ENCODE measurements around the gene SEPTIN12.

The SEPTIN12 gene

DNA sequence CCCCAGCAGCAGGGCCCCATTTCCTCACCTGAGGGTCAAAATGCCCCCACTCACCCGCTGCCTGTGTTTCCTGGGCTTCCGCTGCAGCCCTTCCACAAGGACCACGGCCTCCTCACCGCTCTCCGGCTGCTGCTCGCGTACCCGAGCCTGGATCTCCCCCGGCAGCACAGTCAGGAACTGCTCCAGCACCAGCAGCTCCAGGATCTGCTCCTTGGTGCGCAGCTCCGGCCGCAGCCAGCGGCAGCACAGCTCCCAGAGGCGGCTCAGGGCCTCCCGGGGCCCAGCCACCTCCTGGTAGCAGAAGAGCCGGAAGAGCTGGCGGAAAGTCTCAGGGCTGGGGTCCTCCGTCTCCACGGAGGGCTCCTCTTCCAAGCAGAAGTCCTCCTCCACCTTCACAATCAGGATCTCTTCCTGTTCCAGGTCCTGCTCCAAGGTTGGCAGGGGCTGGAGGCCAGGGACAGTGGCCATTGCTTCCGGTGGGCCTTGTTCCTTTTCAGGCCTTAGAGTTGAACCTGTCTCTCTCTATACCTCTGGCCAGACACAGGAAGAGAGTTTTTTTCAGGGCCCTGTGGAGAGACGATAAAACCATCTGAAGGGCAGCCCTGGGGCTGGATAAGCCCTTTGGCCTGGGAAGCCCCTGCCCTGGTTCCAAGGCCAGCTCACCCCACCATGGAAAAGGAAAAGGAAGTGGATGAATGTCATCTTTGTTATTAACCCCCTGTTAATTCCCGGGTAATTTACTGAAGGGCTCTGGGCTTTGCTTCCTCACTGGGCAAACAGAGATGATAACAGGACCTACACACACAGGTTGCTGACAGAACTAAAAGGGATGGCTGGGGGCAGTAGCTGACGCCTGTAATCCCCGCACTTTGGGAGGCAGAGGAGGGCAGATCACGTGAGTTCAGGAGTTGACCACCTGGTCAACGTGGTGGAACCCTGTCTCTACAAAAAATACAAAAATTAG is 22.4 kb downstream of the SEPTIN12 start:
- TF ChIP-seq GATA2 (IDR thresholded peaks at IDR 0.05; ENCODE audit: low read depth, low read length) (no peak), GATA3 (IDR thresholded peaks at IDR 0.05; ENCODE audit: low read depth, low read length) (no peak)

- TF ChIP-seq GATA3 (IDR thresholded peaks at IDR 0.05; ENCODE audit: low read depth, low read length) (no peak), GATA2 (IDR thresholded peaks at IDR 0.05; ENCODE audit: low read depth, low read length) (no peak)
Observed at GRCh38 chr16:4763791-4764190, 24.4 kb downstream of the SEPTIN12 start.

DNA sequence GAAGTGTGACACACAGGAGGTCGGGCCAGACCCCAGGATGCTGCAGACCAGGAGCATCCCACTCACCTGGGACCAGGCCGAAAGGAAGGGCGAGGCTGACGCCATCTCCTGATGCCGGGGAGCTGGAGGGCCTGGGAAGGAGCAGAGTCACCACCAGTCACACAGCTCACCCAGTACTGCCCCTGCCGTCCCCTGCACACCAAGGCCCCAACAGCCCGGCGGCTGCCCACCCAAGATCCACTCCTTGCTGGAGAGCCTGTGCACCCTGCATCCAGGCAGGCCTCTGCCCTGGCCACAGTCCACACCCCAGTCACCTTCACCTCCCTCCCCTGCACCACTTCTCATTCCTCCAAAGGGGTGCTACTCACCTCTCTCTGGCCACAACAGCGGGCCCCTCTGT is 25.9 kb downstream of the SEPTIN12 start:
- TF ChIP-seq GATA3 (IDR thresholded peaks at IDR 0.05; ENCODE audit: low read depth, low read length) = no peak
- no peak for TF ChIP-seq GATA2 (IDR thresholded peaks at IDR 0.05; ENCODE audit: low read depth, low read length)

DNA sequence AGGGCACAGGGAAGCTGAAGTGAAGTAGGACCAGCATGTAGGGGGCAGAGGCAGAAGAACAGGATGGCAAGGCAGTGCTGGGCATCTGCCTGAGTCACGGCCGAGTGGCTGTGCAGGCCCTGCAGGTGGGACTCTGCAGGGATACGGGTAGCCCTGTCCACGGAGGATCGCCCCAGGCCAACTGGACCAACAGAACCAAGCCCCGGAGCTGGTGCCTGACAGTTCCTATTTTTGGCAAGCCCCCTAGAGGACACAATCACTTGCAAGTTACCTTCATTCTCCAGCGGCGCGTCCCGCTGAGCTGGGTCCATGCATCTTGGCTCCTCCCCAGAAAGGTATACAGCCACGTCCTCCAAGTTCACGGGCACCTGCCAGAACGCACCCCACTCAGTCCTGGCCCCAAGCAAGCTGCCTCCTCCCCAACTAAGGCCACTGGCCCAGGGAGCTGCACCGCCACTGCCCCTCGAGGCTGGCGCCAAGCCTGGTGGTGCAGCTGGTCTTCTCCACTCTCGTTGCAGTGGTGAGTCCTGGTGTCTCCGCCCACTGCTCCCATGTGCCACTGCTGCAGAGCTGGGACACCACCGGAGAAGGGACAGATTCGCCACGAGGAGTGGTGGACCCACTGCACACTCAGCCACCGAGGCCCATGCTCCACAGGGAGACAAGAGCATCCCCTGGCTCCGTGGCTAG is 27.8 kb downstream of the SEPTIN12 start:
- TF ChIP-seq GATA3 (IDR thresholded peaks at IDR 0.05; ENCODE audit: low read depth, low read length) = no peak
- TF ChIP-seq GATA2 (IDR thresholded peaks at IDR 0.05; ENCODE audit: low read depth, low read length) = no peak

GRCh38 chr16:4755687-4756086 is 32.5 kb downstream of the SEPTIN12 start:
- TF ChIP-seq GATA3 (IDR thresholded peaks at IDR 0.05; ENCODE audit: low read depth, low read length) (no peak), GATA2 (IDR thresholded peaks at IDR 0.05; ENCODE audit: low read depth, low read length) (no peak)

DNA sequence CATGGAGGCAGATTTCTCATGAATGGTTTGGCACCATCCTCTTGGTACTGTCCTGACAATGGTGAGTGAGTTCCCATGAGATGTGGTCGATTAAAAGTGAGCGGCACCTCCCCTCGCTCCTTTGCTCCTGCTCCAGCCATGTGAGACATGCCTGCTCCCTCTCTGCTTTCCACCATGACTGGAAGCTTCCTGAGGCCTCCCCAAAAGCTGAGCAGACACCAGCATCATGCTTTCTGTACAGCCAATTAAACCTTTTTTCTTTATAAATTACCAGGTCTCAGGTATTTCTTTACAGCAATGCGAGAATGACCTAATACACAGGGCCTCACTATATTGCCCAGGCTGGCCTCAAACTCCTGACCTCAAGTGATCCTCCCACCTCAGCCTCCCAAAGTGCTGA is 33.3 kb downstream of the SEPTIN12 start:
- no peak for TF ChIP-seq GATA2 (IDR thresholded peaks at IDR 0.05; ENCODE audit: low read depth, low read length)
- no peak for TF ChIP-seq GATA3 (IDR thresholded peaks at IDR 0.05; ENCODE audit: low read depth, low read length)

- TF ChIP-seq GATA2 (IDR thresholded peaks at IDR 0.05; ENCODE audit: low read depth, low read length) (no peak), GATA3 (IDR thresholded peaks at IDR 0.05; ENCODE audit: low read depth, low read length) (no peak)
Observed at GRCh38 chr16:4753227-4753626, 34.9 kb downstream of the SEPTIN12 start.

DNA sequence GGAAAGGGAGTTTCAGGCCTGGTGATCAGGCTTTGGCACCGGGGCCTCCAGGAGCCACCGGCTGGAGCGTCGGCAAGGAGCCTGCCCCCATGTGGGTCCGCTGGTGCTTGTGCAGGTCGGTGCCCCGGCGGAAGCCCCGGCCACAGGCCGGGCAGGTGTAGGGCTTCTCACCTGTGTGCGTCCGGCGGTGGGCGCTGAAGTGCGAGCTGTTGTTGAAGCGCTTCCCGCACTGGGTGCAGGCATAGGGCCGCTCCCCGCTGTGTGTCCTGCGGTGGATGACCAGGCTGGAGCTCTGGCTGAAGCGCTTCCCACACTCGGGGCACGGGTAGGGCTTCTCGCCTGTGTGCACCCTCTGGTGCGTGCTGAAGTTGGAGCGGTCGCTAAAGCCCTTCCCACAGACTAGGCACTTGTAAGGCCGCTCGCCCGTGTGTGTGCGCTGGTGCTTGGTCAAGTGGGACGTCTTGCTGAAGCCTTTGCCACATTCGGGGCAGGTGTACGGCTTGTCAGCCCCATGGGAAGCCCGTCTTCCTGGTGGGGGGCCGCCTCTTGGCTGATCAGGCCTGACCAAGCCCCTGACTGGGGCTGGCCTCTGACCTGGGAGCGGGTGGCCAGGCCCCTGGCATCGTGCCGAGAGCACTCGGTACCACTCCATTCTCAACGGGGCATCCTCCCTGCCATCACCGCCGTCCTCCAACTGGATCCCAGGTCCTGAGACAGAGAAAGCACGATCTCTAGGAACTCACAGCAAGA is 35.6 kb downstream of the SEPTIN12 start:
- TF ChIP-seq GATA3 (IDR thresholded peaks at IDR 0.05; ENCODE audit: low read depth, low read length) = no peak
- TF ChIP-seq GATA2 (IDR thresholded peaks at IDR 0.05; ENCODE audit: low read depth, low read length) = no peak

DNA sequence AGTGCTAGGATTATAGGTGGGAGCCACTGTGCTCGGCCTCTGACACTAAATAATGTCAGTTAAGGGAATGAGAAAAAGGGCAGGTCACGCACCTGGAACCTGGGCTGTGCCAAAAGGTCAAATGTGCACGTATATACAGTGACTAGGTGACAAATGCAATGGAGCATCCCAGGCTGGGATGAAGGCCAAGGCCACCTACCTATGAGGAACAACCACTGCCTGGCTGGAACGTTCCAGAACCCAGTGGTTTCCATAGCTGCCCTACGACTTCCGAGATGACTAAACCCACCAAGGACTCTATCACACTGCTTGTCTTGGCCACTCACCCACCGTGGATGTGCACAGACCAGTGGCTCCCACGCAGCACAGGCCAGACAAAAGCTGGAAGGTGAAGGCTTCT is 37.2 kb downstream of the SEPTIN12 start:
- TF ChIP-seq GATA2 (IDR thresholded peaks at IDR 0.05; ENCODE audit: low read depth, low read length) (no peak), GATA3 (IDR thresholded peaks at IDR 0.05; ENCODE audit: low read depth, low read length) (no peak)

GRCh38 chr16:4749700-4750257 is 38.4 kb downstream of the SEPTIN12 start:
- TF ChIP-seq GATA3 (IDR thresholded peaks at IDR 0.05; ENCODE audit: low read depth, low read length) = no peak
- TF ChIP-seq GATA2 (IDR thresholded peaks at IDR 0.05; ENCODE audit: low read depth, low read length) = no peak

DNA sequence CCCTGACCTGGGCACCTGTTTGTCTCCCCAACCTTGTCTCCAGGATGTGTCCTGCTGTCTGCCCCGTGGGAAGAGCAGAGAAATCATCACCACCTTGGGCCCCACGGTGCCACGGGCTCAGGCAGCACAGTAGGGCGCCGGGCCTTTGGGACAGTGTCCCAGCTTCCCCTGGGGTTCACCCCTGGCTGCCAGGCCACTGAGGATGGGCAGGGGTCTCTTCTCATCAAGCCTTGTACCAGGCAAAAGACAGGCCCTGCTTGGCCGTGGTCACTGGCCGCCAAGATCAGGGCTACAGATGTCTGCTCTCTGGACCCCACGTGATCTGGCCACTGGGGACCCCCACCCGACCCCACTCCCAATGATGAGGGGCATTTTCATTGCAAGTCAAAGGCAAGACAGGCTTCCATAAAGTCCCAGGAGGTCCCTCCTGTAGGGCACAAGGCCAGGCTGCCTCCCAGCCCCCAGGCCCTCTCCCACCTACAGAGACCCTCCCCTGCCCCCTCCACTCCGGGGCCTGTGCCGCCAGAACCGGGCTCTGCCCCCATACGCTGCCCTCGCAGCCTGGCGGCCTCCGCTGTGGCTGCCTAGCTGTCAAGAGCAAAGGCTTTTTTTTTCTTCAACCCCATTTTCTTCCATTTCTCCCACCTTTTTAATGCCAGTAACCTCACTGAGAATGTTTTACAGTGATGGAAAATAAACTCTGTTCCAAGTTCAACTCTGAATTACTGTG is 39.3 kb downstream of the SEPTIN12 start:
- TF ChIP-seq GATA2 (IDR thresholded peaks at IDR 0.05; ENCODE audit: low read depth, low read length) = no peak
- TF ChIP-seq GATA3 (IDR thresholded peaks at IDR 0.05; ENCODE audit: low read depth, low read length) = no peak

DNA sequence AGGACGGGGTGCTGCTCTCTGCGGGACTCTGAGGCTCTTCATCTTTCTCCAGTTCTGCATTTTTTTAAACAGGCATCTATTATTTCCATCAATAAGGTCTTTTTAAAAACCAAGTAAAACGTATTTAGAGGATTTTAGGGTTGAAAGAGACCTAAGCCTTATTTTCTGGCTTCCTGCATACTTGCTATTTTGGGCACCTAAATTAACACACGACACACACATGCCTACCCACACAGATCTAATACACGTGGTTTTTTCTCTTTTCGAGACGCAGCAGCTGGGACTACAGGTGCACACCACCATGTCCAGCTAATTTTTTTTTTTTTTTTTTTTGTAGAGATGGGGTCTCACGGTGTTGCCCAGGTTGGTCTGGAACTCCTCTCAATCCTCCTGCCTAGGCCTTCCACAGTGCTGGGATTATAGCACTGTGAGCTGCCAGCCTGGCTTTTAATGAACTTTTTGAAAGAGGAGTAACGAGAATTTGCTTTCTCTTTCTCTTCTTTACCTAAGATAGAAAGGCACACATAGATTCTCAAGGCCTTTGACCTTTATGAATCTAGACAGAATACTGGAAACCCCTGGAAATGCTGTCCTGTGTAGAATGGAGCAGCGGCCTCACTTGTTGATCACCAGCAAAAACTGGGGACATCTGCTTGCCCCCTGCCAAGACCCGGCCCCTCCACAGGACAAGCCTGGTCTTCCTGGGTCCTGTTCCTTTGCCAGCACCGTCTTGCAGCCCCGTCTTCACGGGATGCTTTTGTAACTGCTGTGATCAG is 40.1 kb downstream of the SEPTIN12 start:
- no peak for TF ChIP-seq GATA3 (IDR thresholded peaks at IDR 0.05; ENCODE audit: low read depth, low read length)
- no peak for TF ChIP-seq GATA2 (IDR thresholded peaks at IDR 0.05; ENCODE audit: low read depth, low read length)
